Measurements from ENCODE around the gene TMEM132E.

TMEM132E gene

DNA sequence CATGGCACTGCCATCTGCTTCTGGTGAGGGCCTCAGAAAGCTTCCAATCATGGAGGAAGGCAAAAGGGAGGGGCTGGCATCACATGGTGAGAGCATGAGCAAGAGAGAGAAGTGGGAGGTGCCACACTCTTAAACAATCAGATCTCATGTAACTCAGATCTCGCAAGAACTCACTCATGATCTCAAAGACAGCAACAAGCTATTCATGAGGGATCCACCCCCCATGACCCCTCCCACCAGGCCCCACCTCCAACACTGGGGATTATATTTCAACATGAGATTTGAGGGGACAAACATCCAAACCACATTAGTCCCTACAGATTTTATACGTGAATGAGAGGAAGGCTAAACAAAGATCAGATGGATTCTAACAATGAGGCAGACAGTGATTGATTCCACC is 8.9 kb upstream of the TMEM132E start:
- DNase-seq, result peak in 1 of 5 experiments; percentile 4

DNA sequence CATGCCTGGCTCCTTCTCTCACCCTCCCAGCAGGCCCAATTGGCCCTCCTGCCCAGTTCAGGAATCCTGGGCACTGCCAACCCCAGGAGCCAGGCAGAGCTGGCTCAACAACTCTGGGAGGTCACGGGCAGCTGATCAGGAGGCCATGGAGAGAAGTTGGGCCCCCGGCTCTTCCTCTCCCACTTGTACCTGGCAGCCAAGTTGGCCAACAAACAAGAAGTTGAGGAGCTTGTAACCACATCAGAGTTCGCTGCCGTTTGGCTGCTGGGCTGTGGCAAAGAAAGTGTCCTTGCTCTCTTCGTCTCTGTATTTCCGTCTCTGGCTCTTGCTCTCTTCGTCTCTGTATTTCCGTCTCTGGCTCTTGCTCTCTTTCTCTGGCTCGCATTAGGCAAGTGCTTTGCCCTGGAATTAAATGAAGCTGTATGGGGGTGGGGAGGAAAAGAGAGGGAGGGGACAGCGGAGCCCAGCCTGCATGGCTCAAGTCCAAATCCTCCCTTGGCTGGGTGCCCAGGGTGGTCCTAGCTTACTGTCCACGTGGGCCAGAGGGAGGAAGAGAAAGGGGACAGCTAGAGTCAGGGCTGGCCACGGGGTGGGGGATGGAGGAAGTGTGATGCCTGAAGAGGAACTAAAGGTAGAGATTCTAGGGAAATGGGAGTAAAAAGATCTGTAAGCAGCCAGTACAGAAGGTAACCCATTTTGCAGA is 7.8 kb upstream of the TMEM132E start:
- DNase-seq, result no peak

DNA sequence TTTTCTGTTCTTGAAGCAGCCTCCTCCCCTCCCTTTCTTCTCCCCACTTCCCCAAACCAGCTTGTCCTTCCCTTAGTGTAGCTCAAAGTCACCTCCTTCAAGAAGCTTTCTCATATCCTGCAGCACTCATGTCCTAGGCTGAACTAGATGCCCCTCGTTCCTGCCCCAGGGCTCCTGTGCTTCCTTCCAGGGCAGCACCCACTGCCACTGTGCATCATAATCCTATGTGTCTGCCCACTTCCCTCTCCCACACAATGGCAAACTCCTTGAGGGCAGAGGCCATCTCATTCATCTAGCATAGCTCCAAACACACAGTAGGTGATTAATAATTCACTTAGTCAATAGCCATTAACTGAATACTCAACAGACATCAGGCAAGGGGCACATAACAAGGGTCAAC is 6.9 kb upstream of the TMEM132E start:
- no peak for DNase-seq

DNA sequence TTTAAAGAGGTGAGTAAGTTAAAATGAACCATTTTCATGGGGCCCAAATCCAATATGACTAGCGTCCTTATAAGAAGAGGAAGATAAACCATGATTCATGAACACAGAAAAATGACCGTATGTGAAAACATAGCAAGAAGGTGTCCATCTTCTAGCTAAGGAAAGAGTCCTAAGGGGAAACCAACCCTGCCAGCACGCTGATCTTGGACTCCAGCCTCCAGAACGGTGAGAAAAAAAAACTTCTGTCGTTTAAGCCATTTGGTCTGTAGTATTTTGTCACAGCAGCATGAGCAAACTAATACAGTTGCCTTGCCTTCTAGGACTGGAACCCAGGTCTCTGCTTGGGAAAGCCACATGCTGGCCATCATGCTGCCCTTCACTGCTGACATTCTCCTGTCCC is 4.2 kb upstream of the TMEM132E start:
- DNase-seq, result no peak

- DNase-seq, result no peak
Measured at GRCh38 chr17:34578016-34578415, 1.4 kb upstream of the TMEM132E start.

GRCh38 chr17:34578656-34579016 is 746 bp upstream of the TMEM132E start:
- DNase-seq, result no peak

GRCh38 chr17:34579979-34580684 is 750 bp downstream of the TMEM132E start:
- no peak for DNase-seq

- no peak for DNase-seq
Measured at GRCh38 chr17:34580685-34581445, 1.5 kb downstream of the TMEM132E start.

GRCh38 chr17:34581446-34582184 is 2.2 kb downstream of the TMEM132E start:
- no peak for DNase-seq

DNA sequence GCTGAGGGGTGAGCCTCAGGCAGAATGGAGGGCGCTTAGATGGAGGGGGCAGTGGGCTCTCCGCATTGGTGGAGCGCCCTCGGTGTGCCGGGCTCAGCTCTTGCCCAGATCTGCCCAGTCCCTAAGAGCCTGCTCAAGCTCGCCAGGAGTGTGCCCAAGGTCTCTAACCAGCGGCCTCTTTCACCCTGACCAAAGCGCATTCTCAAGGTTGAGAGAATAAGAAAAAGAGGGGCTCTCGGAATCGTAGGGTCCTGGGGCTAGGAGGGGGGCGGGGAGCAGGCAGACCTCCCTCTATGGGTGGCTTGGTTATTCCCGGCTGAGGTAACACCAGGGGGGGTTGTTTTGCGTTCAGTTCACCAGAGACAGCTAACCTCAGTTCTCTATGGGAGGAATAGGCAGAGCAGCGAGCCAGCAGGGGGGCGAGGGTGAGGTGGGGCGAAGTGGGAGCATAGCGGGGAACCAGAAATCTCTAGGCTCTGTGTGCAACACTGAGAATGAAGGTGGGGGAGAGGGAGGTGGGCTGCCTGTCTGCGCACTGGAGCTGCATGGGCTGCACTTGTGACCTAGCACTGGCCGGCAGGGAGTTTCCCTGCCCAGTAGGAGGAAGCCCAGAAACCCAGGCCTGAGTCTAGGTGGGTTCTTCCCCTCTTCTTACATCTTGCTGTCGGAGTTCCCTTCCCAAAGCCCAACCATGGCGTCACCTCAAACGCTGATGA is 3.0 kb downstream of the TMEM132E start:
- no peak for DNase-seq

DNA sequence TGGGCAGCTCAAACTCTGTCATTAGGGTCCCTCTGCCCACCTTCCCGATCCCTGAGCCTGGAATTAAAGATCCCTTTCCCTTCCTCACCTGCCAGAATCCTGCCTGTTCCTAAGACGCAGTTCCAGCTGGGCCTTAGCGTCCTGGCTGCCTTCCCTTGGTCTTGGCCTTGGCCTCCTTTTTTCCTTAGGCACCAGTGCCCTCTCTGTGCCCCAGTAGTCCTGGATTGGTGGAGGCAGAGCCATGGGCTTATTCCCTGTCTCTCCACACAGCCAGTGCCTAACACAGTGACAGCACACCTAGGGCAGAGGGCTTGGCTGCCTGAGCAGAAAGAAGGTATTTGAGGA is 3.5 kb downstream of the TMEM132E start:
- DNase-seq, result no peak

- DNase-seq, result peak in 1 of 5 experiments; percentile 16
Measured at GRCh38 chr17:34584805-34585416, 5.5 kb downstream of the TMEM132E start.

DNA sequence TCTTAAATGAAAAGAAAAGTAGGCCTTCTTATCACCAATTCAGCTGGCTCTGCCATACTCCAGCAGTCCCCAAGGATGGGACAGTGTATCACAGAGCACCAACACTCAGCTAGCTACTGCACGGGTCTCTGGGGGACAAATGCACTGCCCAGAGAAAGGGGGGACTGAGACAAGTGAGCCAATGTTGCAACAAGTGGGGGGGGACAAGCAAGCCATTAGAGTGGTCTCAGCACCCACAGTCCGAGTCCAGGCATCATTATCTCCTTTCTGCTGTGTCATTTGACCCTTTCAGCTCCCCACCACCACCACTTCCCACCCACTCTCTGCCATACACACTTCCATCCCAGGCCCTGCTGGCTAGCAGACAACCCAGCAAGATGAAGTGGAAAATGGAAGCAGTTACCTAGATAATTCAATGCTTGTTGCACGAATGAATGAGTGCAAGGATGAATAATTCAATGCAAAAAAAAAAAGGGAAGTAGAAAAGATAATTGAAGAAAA is 7.0 kb downstream of the TMEM132E start:
- no peak for DNase-seq

DNA sequence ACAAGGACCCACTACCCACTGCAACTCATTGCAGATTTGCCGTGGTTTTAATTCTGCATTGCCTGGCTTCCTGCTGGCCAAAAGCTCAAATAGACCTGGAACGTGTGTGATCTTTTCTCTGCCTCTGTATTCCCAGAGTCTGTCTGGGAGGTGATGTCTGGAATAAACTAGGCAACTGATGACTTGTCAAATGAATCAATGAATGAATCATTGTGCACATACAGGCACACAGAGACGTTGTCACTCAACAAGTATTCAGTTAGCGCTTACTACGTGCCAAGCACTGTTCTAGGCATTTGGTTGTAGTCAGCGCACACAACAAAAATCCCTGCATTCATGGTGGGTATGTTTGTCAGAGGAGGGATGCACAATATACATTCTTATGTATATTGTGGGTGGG is 8.9 kb downstream of the TMEM132E start:
- DNase-seq, result no peak

- DNase-seq, result no peak
Measured at GRCh38 chr17:34589120-34589965, 10.0 kb downstream of the TMEM132E start.

DNA sequence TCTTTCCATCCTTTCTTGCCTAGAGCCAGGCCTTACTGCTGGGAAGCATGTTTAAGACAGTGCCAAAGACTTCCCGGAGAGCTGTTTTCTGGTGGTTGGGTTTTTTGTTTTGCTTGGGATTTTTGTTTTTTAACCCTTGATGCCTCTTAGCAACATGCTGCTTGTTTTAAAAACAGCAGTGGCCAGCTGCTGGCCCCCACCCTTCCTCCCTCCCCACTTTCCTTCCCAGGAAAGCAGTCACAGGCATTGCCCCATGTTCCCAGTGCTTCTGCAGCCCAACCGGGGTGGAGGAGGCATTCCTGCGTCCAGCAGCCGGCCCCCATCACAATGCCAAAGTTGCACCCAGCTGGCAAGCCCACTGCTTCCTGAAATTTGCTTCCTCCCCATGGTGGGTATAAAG is 12.6 kb downstream of the TMEM132E start:
- no peak for DNase-seq

DNA sequence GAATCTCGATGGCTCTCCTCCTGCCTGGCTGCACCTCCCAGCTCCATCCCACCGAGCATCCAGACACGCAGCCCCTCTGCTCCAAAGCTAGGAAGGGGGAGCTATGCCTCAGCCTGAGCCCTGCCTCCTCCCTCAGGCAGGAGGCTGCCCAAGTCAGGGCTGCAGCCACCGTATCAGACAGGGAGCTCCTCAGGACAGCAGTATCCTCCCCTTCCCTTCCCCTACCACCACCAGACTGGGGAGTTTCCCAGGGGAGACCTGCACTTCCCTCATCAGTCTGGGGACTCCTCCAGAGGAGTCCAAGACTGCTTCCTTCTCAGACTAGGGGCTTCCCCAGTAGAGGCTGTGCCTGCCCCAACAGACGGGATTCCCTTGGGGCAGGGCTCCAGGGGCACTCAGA is 17.5 kb downstream of the TMEM132E start:
- DNase-seq, result no peak

- DNase-seq, result no peak
Measured at GRCh38 chr17:34598161-34598776, 18.9 kb downstream of the TMEM132E start.

DNA sequence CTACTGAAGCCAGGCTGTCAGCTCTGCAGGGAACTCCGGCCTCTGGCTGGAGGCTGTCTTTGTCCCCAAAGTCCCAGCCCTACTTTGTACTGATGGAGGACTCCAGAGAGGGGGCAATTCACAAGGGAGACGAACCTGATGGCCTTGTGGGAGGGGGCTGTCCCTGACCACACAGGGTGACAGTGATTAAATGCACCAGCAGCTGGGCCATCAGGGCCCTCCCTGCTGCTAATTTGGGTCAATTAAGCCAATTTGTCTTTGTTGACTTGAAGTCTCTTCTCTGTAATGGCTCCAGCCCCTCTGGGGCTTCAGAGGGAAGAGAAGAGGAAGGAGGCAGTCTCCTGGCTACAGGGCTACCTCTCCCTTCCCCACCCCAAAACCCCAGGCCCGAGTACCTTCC is 22.0 kb downstream of the TMEM132E start:
- DNase-seq, result no peak

- no peak for DNase-seq
Measured at GRCh38 chr17:34603974-34604373, 24.6 kb downstream of the TMEM132E start.
